ENCODE measurements around the gene MAGI1. TPM values are rescaled to one million over a fixed set of nuclear protein-coding genes. Genes with fewer than 3 reads are reported as not detected.

MAGI1 gene
- total RNA-seq, 3 donors from 2014 or later (not counting 1 experiment from before 2014, with no cell fraction given), result not detected

- H3K4me3 Mint-ChIP-seq, result no peak overlapping the region
- no peak for ATAC-seq
- Histone ChIP-seq H3K36me3 (ENCODE audit: control insufficient read depth, insufficient read depth, low read length) (no peaks in the 10 kb centered on the region), H3K9me3 (ENCODE audit: control insufficient read depth, insufficient read depth, low read length) (peaks cover 4% of the 10 kb centered on the region), H3K27ac (ENCODE audit: low read length) (no peak overlapping the region), H3K4me3 (ENCODE audit: low read length) (no peak overlapping the region), H3K4me1 (ENCODE audit: control insufficient read depth, insufficient read depth, low read length) (no peaks in the 10 kb centered on the region), H3K27me3 (ENCODE audit: control insufficient read depth, insufficient read depth, low read length) (no peaks in the 10 kb centered on the region)
- DNase-seq, result no peak
- H3K27ac Mint-ChIP-seq, result no peak overlapping the region
- no peaks in the 10 kb centered on the region for H3K36me3 Mint-ChIP-seq
- WGBS (ENCODE audit: insufficient coverage), result 86% methylated on average over 6 of the region's 6 CpGs
- intact Hi-C loops (cut with micrococcal nuclease), result no loop called here
- H3K4me1 Mint-ChIP-seq, result no peaks in the 10 kb centered on the region
- no peaks in the 10 kb centered on the region for H3K27me3 Mint-ChIP-seq (ENCODE audit: low read depth in 2 of 2)
- no peak for TF ChIP-seq CTCF (IDR thresholded peaks at IDR 0.05)
- H3K9me3 Mint-ChIP-seq, result peaks cover 0 to 4% of the 10 kb centered on the region in 2 donors
These were observed 480.7 kb downstream of the MAGI1 start for GRCh38 chr3:65557899-65558564.

GRCh38 chr3:65556934-65557577 is 481.7 kb downstream of the MAGI1 start:
- H3K4me1 Mint-ChIP-seq, result no peaks in the 10 kb centered on the region
- Histone ChIP-seq H3K27me3 (ENCODE audit: control insufficient read depth, insufficient read depth, low read length) (no peaks in the 10 kb centered on the region), H3K36me3 (ENCODE audit: control insufficient read depth, insufficient read depth, low read length) (no peaks in the 10 kb centered on the region), H3K27ac (ENCODE audit: low read length) (no peak overlapping the region), H3K9me3 (ENCODE audit: control insufficient read depth, insufficient read depth, low read length) (peaks cover 4% of the 10 kb centered on the region), H3K4me3 (ENCODE audit: low read length) (no peak overlapping the region), H3K4me1 (ENCODE audit: control insufficient read depth, insufficient read depth, low read length) (no peaks in the 10 kb centered on the region)
- no peak for TF ChIP-seq CTCF (IDR thresholded peaks at IDR 0.05)
- ATAC-seq, result no peak
- peaks cover 0 to 2% of the 10 kb centered on the region in 2 donors for H3K9me3 Mint-ChIP-seq
- no peak overlapping the region for H3K4me3 Mint-ChIP-seq
- DNase-seq, result no peak
- intact Hi-C loops (cut with micrococcal nuclease), result no loop called here
- H3K27ac Mint-ChIP-seq, result no peak overlapping the region
- 81% methylated on average over 4 of the region's 5 CpGs for WGBS (ENCODE audit: insufficient coverage)
- H3K36me3 Mint-ChIP-seq, result no peaks in the 10 kb centered on the region
- no peaks in the 10 kb centered on the region for H3K27me3 Mint-ChIP-seq (ENCODE audit: low read depth in 2 of 2)

- H3K4me1 ChIP-seq (ENCODE audit: control insufficient read depth, insufficient read depth, low read length), result no peaks in the 10 kb centered on the region
- TF ChIP-seq CTCF (IDR thresholded peaks at IDR 0.05), result no peak
- no peak overlapping the region for H3K4me3 ChIP-seq (ENCODE audit: low read length)
- H3K27ac ChIP-seq (ENCODE audit: low read length), result no peak overlapping the region
- H3K36me3 ChIP-seq (ENCODE audit: control insufficient read depth, insufficient read depth, low read length), result no peaks in the 10 kb centered on the region
- ATAC-seq (no peak), DNase-seq (no peak)
- peaks cover 8% of the 10 kb centered on the region for H3K9me3 ChIP-seq (ENCODE audit: control insufficient read depth, insufficient read depth, low read length)
- intact Hi-C loops (cut with micrococcal nuclease), result no loop called here
- no peaks in the 10 kb centered on the region for H3K36me3 Mint-ChIP-seq
- H3K4me3 Mint-ChIP-seq, result no peak overlapping the region
- H3K27me3 Mint-ChIP-seq (ENCODE audit: low read depth in 2 of 2), result peaks cover 0 to 7% of the 10 kb centered on the region in 2 donors
- H3K27me3 ChIP-seq (ENCODE audit: control insufficient read depth, insufficient read depth, low read length), result no peaks in the 10 kb centered on the region
- 100% methylated on average over 1 of the region's 1 CpG for WGBS (ENCODE audit: insufficient coverage)
- no peak overlapping the region for H3K27ac Mint-ChIP-seq
- H3K9me3 Mint-ChIP-seq, result peaks cover 0 to 2% of the 10 kb centered on the region in 2 donors
- H3K4me1 Mint-ChIP-seq, result no peaks in the 10 kb centered on the region
These were observed 486.3 kb downstream of the MAGI1 start for GRCh38 chr3:65552434-65552833.

Measured in natural killer cell (primary cell).